ENCODE data around the gene SOD2.

SOD2 gene

GRCh38 chr6:159682810-159683209, 10.2 kb downstream of the SOD2 start:
- in situ Hi-C loops (cut with HindIII; ENCODE audit: low pct_ligation_motif_present, low sequenced_read_pairs): no loop called here
- Histone ChIP-seq H3K27ac (no peak overlapping the region), H3K36me3 (replicated peaks) (peaks cover 20% of the 10 kb centered on the region), H3K27me3 (replicated peaks) (no peaks in the 10 kb centered on the region), H3K4me3 (ENCODE audit: low read depth, low read length) (no peak overlapping the region)
- DNase-seq: no peak
- TF ChIP-seq CTCF (IDR thresholded peaks at IDR 0.05; ENCODE audit: low read depth, low read length, missing control alignments): no peak

DNA sequence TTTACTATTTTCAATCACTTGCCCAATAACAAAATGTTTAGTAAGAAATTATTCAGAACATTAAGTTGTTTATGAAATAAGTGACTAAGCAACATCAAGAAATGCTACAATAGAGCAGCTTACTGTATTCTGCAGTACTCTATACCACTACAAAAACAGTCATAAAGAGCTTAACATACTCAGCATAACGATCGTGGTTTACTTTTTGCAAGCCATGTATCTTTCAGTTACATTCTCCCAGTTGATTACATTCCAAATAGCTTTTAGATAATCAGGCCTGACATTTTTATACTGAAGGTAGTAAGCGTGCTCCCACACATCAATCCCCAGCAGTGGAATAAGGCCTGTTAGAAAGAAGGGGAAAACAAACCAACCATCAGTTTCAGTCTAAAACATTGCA, 10.7 kb downstream of the SOD2 start:
- H3K27me3 ChIP-seq (replicated peaks): no peaks in the 10 kb centered on the region
- no peak overlapping the region for H3K4me3 ChIP-seq (ENCODE audit: low read depth, low read length)
- in situ Hi-C loops (cut with HindIII; ENCODE audit: low pct_ligation_motif_present, low sequenced_read_pairs): no loop called here
- DNase-seq: no peak
- no peak overlapping the region for H3K27ac ChIP-seq
- TF ChIP-seq CTCF (IDR thresholded peaks at IDR 0.05; ENCODE audit: low read depth, low read length, missing control alignments): no peak
- H3K36me3 ChIP-seq (replicated peaks): peaks cover 15% of the 10 kb centered on the region

- H3K36me3 ChIP-seq (replicated peaks): peaks cover 12% of the 10 kb centered on the region
- H3K4me3 ChIP-seq (ENCODE audit: low read depth, low read length): no peak overlapping the region
- no peak overlapping the region for H3K27ac ChIP-seq
- in situ Hi-C loops (cut with HindIII; ENCODE audit: low pct_ligation_motif_present, low sequenced_read_pairs): no loop called here
- no peaks in the 10 kb centered on the region for H3K27me3 ChIP-seq (replicated peaks)
- DNase-seq: no peak
- TF ChIP-seq CTCF (IDR thresholded peaks at IDR 0.05; ENCODE audit: low read depth, low read length, missing control alignments): no peak
These were observed 11.7 kb downstream of the SOD2 start for GRCh38 chr6:159681191-159681880.

DNA sequence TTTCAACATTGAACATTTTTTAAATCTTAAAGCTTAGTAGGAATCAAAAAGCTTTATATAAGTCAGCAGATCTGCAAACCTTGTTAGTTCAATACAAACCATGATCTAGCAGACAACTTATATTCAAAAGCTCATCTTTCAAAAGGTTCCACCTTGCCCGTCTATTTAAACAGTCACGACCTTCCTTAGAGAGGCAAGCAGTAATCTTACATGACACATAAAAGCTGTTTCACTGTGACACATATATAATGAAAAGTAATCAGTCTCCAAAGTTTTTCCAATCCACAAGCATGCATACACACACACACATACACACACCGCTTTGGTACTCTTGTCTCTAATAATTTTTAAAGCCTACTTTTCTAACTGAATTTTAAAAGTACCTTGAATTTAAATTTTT, 12.9 kb downstream of the SOD2 start:
- in situ Hi-C loops (cut with HindIII; ENCODE audit: low pct_ligation_motif_present, low sequenced_read_pairs): no loop called here
- H3K4me3 ChIP-seq (ENCODE audit: low read depth, low read length): no peak overlapping the region
- no peaks in the 10 kb centered on the region for H3K27me3 ChIP-seq (replicated peaks)
- H3K36me3 ChIP-seq (replicated peaks): peaks cover 6% of the 10 kb centered on the region
- H3K27ac ChIP-seq: no peak overlapping the region
- TF ChIP-seq CTCF (IDR thresholded peaks at IDR 0.05; ENCODE audit: low read depth, low read length, missing control alignments): no peak
- DNase-seq: no peak

DNA sequence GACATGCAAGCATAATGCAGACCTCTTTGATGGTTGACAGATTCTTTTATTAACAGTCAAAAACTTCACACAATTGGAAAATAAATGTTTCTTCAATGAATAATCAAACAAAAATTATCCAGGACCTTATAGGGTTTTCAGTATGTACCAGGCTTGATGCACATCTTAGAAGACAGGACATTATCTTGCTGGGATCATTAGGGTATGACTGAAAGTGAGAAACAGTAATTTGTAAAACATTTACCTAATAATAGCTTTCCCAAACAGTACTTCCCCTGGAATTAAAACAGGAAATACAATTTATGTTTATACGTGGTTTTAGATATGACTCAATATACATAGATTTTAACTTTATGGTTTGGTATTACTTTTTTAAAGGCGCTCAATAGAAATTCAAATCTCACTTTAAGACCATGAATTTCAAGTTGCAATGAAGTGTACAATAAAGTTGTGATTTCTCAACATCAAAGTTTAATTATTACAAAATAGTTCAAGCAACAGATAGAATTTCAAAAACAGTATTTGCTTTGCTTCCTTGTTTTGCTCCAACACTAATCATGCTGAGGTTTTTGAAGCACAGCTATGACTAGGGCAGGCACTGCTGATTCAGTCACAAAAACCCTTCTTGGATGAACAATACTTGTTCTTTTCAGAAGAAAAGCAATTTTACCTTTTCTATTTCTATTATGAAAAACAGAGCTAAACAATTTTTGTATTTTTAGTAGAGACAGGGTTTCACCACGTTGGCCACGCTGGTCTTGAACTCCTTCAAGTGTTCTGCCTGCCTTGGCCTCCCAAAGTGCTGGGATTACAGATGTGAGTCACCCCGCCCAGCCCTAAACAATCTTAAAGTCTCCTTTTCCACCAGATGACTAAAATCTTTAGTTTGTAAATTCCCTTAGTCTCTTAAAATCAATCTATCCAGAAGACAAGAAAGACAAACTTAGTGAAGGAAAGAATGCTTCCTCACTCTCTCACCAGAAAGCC, 13.7 kb downstream of the SOD2 start:
- in situ Hi-C loops (cut with HindIII; ENCODE audit: low pct_ligation_motif_present, low sequenced_read_pairs): no loop called here
- Histone ChIP-seq H3K4me3 (ENCODE audit: low read depth, low read length) (no peak overlapping the region), H3K27me3 (replicated peaks) (no peaks in the 10 kb centered on the region), H3K36me3 (replicated peaks) (peaks cover 3% of the 10 kb centered on the region), H3K27ac (no peak overlapping the region)
- TF ChIP-seq CTCF (IDR thresholded peaks at IDR 0.05; ENCODE audit: low read depth, low read length, missing control alignments): no peak
- DNase-seq: peak; percentile 26

All from brain microvascular endothelial cell (primary cell).